H9 (cell line): ENCODE data around the gene RELA. TPM values are rescaled to one million over a fixed set of nuclear protein-coding genes. Genes with fewer than 3 reads are reported as not detected.
"Not testable (repeated sequence)": the region's sequence is repeated elsewhere in the genome, so short reads cannot be mapped to it uniquely, and the experiment has no call there.

Experiments used
- DNase-seq: peaks from one replicate; pipeline ENCODE4 v3.0.0-alpha.2; 2017
- H2AFZ ChIP-seq: one replicate; pipeline ENCODE4 v1.6.1; 2013; ENCODE audit warnings: mild to moderate bottlenecking, low read length, control low read depth, moderate library complexity
- H2AK5ac ChIP-seq: 2 replicates; pipeline ENCODE4 v1.6.1; 2013; ENCODE audit warnings: low read length, control low read depth, mixed read lengths; ENCODE audit not compliant: insufficient read length
- H2BK120ac ChIP-seq: one replicate; pipeline ENCODE4 v1.6.1; 2013; ENCODE audit warnings: low read depth, mild to moderate bottlenecking, low read length, control low read depth, inconsistent platforms; ENCODE audit not compliant: poor library complexity, severe bottlenecking
- H2BK12ac ChIP-seq: 2 replicates; pipeline ENCODE4 v1.6.1; 2013; ENCODE audit warnings: low read length, control low read depth, mixed read lengths, low read depth; ENCODE audit not compliant: insufficient read length
- H2BK15ac ChIP-seq: 2 replicates; pipeline ENCODE4 v1.6.1; 2013; ENCODE audit warnings: low read depth, low read length, control low read depth
- H2BK20ac ChIP-seq: one replicate; pipeline ENCODE4 v1.6.1; 2013; ENCODE audit warnings: low read depth, mild to moderate bottlenecking, low read length, control low read depth, inconsistent platforms; ENCODE audit not compliant: poor library complexity, severe bottlenecking
- H2BK5ac ChIP-seq: 2 replicates; pipeline ENCODE4 v1.6.1; 2013; ENCODE audit warnings: low read length, control low read depth, mixed read lengths; ENCODE audit not compliant: insufficient read length
- H3K14ac ChIP-seq: 2 replicates; pipeline ENCODE4 v1.6.1; 2013; ENCODE audit warnings: low read length, control low read depth; ENCODE audit not compliant: insufficient read depth
- H3K18ac ChIP-seq: 2 replicates; pipeline ENCODE4 v1.6.1; 2013; ENCODE audit warnings: low read depth, mild to moderate bottlenecking, mixed read lengths, low read length, control low read depth; ENCODE audit not compliant: insufficient read length
- H3K23ac ChIP-seq: 2 replicates; pipeline ENCODE4 v1.6.1; 2013; ENCODE audit warnings: low read length, control low read depth, mixed read lengths, low read depth; ENCODE audit not compliant: insufficient read length
- H3K23me2 ChIP-seq: 2 replicates; pipeline ENCODE4 v1.6.1; 2013; ENCODE audit warnings: low read depth, mild to moderate bottlenecking, mixed read lengths, low read length, control low read depth; ENCODE audit not compliant: insufficient read length, poor library complexity, severe bottlenecking
- H3K27ac ChIP-seq: 2 replicates; pipeline ENCODE4 v1.5.1; 2013; ENCODE audit warnings: low read length, control low read depth, mixed read lengths, low read depth; ENCODE audit not compliant: insufficient read length
- H3K27me3 ChIP-seq: 2 replicates; pipeline ENCODE4 v1.6.1; 2013; ENCODE audit warnings: low read length, control low read depth, inconsistent platforms; ENCODE audit not compliant: insufficient read depth
- H3K4ac ChIP-seq: 2 replicates; pipeline ENCODE4 v1.6.1; 2013; ENCODE audit warnings: low read depth, mild to moderate bottlenecking, control low read depth, inconsistent platforms, low read length, moderate library complexity
- H3K4me1 ChIP-seq: 2 replicates; pipeline ENCODE4 v1.6.1; 2013; ENCODE audit warnings: low read length, control low read depth, inconsistent platforms; ENCODE audit not compliant: insufficient read depth
- H3K4me2 ChIP-seq: 2 replicates; pipeline ENCODE4 v1.6.1; 2013; ENCODE audit warnings: low read length, control low read depth, mixed read lengths; ENCODE audit not compliant: insufficient read length, insufficient read depth
- H3K56ac ChIP-seq: 2 replicates; pipeline ENCODE4 v1.6.1; 2013; ENCODE audit warnings: low read depth, mild to moderate bottlenecking, mixed read lengths, low read length, control low read depth; ENCODE audit not compliant: insufficient read length
- H3K79me1 ChIP-seq: 2 replicates; pipeline ENCODE4 v1.6.1; 2013; ENCODE audit warnings: low read depth, mild to moderate bottlenecking, moderate library complexity, low read length, control low read depth, inconsistent platforms; ENCODE audit not compliant: insufficient read depth, poor library complexity, severe bottlenecking
- H3K79me2 ChIP-seq: 2 replicates; pipeline ENCODE4 v1.6.1; 2013; ENCODE audit warnings: low read length, control low read depth, inconsistent platforms; ENCODE audit not compliant: insufficient read depth
- H3K9ac ChIP-seq: 2 replicates; pipeline ENCODE4 v1.6.1; 2013; ENCODE audit warnings: low read length, control low read depth, mixed read lengths; ENCODE audit not compliant: insufficient read length; ENCODE audit errors: extremely low read depth
- H3K9me3 ChIP-seq: one replicate; pipeline ENCODE4 v1.6.1; 2013; ENCODE audit warnings: low read depth, low read length, inconsistent platforms; ENCODE audit not compliant: control insufficient read depth
- H3T11ph ChIP-seq: one replicate; pipeline ENCODE4 v1.6.1; 2013; ENCODE audit warnings: mild to moderate bottlenecking, low read length, control low read depth, inconsistent platforms
- H4K20me1 ChIP-seq: one replicate; pipeline ENCODE4 v1.6.1; 2013; ENCODE audit not compliant: control insufficient read depth, insufficient read length, insufficient read depth
- H4K5ac ChIP-seq: 2 replicates; pipeline ENCODE4 v1.6.1; 2013; ENCODE audit warnings: low read depth, mild to moderate bottlenecking, mixed read lengths, low read length, control low read depth; ENCODE audit not compliant: insufficient read length
- H4K8ac ChIP-seq: replicated peaks from 2 replicates; pipeline ENCODE4 v1.6.1; 2013; ENCODE audit warnings: low read length, control low read depth, mixed read lengths, low read depth; ENCODE audit not compliant: insufficient read length
- H4K91ac ChIP-seq: 2 replicates; pipeline ENCODE4 v1.6.1; 2013; ENCODE audit warnings: low read depth, mild to moderate bottlenecking, moderate library complexity, mixed read lengths, low read length, control low read depth; ENCODE audit not compliant: insufficient read length
- H3K27ac Mint-ChIP-seq, 3 experiments: 2 replicates in 2 of 3; 3 replicates in 1 of 3; pipeline ENCODE4 v1.8.0; 2020 to 2021; ENCODE audit warnings: mixed read lengths in 3 of 3, mild to moderate bottlenecking in 1 of 3, moderate library complexity in 1 of 3
- H3K27me3 Mint-ChIP-seq: 2 replicates; pipeline ENCODE4 v1.8.0; 2021; ENCODE audit warnings: low read depth, mild to moderate bottlenecking, moderate library complexity, mixed read lengths
- H3K36me3 Mint-ChIP-seq, 3 experiments: 2 replicates in 2 of 3; 3 replicates in 1 of 3; pipeline ENCODE4 v1.8.0; 2020 to 2021; ENCODE audit warnings: low read depth in 3 of 3, mixed read lengths in 3 of 3; ENCODE audit not compliant: insufficient read depth in 1 of 3
- H3K4me1 Mint-ChIP-seq, 2 experiments: 2 replicates each; pipeline ENCODE4 v1.8.0; 2020; ENCODE audit warnings: mixed read lengths in 2 of 2
- H3K4me3 Mint-ChIP-seq, 2 experiments: 2 replicates in 1 of 2; 3 replicates in 1 of 2; pipeline ENCODE4 v1.8.0; 2020 to 2021; ENCODE audit warnings: mild to moderate bottlenecking in 2 of 2, mixed read lengths in 2 of 2, moderate library complexity in 1 of 2
- H3K9me3 Mint-ChIP-seq, 2 experiments: 2 replicates in 1 of 2; 3 replicates in 1 of 2; pipeline ENCODE4 v1.8.0; 2020; ENCODE audit warnings: mild to moderate bottlenecking in 2 of 2, mixed read lengths in 2 of 2, moderate library complexity in 1 of 2
- CTCF ChIP-seq: fragments of 200-600 bp; sonication (generic); conservative IDR thresholded peaks from 3 replicates; pipeline ENCODE4 v1.8.0; 2021; ENCODE audit warnings: antibody characterized with exemption, mild to moderate bottlenecking
- WGBS: extraction: QIAGEN DNeasy Blood & Tissue Kit; methylation state at CpG from one replicate; pipeline ENCODE4 v1.1.7; 2013; ENCODE audit warnings: missing lambda C conversion rate, low lambda C conversion rate, mixed read lengths; ENCODE audit not compliant: insufficient read length; ENCODE audit errors: extremely low coverage; 5-methylcytosine and 5-hydroxymethylcytosine counted together
- total RNA-seq: library from RNA; stranded (reverse); gene quantifications from 2 replicates; pipeline ENCODE4 v1.2.1, GENCODE V29; 2021

The RELA gene
- total RNA-seq, 1 experiment from 2014 or later: 48.8 TPM

DNA sequence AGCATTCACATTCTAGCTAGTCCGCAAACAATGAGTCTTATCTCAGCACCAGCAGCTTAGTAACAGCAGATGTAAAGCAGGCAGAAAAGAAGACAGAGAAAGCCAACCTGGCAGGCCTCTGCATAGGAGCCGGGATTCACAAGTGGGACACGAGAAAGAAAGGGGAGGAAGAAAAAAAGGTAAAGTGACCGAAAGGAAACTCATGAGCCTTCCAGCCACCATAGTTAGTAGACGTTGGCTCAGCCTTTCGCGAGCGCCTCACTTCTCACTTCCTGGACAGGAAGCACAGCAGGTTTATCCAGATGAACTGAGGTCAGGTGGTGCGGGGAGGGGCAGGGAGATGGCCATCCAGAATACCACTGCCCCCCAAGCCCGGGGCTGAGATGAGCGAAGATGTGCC lies 29.7 kb upstream of the RELA start:
- Histone ChIP-seq H3K4me1 (no peaks in the 10 kb centered on the region), H3K4ac (no peak overlapping the region), H2BK12ac (no peak overlapping the region), H3K4me2 (no peak overlapping the region), H3K9ac (no peak overlapping the region), H3K27me3 (no peaks in the 10 kb centered on the region), H2BK20ac (no peak overlapping the region), H4K20me1 (no peaks in the 10 kb centered on the region), H4K91ac (no peak overlapping the region), H2BK15ac (no peak overlapping the region), H3K27ac (no peak overlapping the region), H3K14ac (no peak overlapping the region), H3K56ac (no peak overlapping the region), H2AFZ (no peak overlapping the region), H2AK5ac (no peak overlapping the region), H2BK120ac (no peak overlapping the region), H3K9me3 (no peaks in the 10 kb centered on the region), H3K79me2 (no peaks in the 10 kb centered on the region), H4K5ac (no peak overlapping the region), H3K79me1 (no peaks in the 10 kb centered on the region), H3K18ac (no peak overlapping the region), H3T11ph (no peak overlapping the region), H4K8ac (no peak overlapping the region), H2BK5ac (no peak overlapping the region), H3K23me2 (no peaks in the 10 kb centered on the region), H3K23ac (no peak overlapping the region)
- DNase-seq: no peak
- H3K4me3 Mint-ChIP-seq: no peak overlapping the region
- no CpG with 5 or more reads among the region's 11 CpGs for WGBS
- peaks cover 10 to 13% of the 10 kb centered on the region in 2 experiments for H3K4me1 Mint-ChIP-seq
- H3K9me3 Mint-ChIP-seq: no peaks in the 10 kb centered on the region
- H3K36me3 Mint-ChIP-seq: no peaks in the 10 kb centered on the region
- peaks cover 6% of the 10 kb centered on the region; the same call in 1 of the 2 replicates for H3K27me3 Mint-ChIP-seq
- TF ChIP-seq CTCF: no peak
- H3K27ac Mint-ChIP-seq: peak overlapping the region in 1 of 3 experiments; percentile 50; a peak in 2 of 7 replicates

DNA sequence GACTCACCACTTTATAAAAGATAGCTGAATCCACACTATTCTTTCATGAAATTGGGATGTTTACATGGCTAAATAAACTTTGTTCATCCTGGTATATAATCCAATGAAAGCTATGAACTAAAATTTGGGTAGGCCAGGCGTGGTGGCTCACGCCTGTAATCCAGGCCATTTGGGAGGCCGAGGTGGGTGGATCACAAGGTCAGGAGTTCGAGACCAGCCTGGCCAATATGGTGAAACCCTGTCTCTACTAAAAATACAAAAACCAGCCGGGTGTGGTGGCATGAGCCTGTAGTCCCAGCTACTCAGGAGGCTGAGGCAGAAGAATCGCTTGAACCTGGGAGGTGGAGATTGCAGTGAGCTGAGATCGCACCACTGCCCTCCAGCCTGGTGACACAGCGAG lies 29.1 kb upstream of the RELA start:
- H4K5ac ChIP-seq, H3K79me1 ChIP-seq, H3K4me3 Mint-ChIP-seq, H3K18ac ChIP-seq, H2BK12ac ChIP-seq, H2BK20ac ChIP-seq, H4K20me1 ChIP-seq, H2BK120ac ChIP-seq, H3K4me2 ChIP-seq, H3K9ac ChIP-seq, H3K79me2 ChIP-seq, H3K14ac ChIP-seq, H3K27me3 Mint-ChIP-seq, H2BK15ac ChIP-seq, DNase-seq, H3K4ac ChIP-seq, H2BK5ac ChIP-seq, H4K91ac ChIP-seq, H2AK5ac ChIP-seq, H3K56ac ChIP-seq, H3K27me3 ChIP-seq, H4K8ac ChIP-seq, H3K23me2 ChIP-seq, H3K9me3 Mint-ChIP-seq, H3T11ph ChIP-seq, H3K27ac Mint-ChIP-seq, H3K36me3 Mint-ChIP-seq, H3K27ac ChIP-seq, H3K23ac ChIP-seq, H2AFZ ChIP-seq, H3K4me1 ChIP-seq, H3K9me3 ChIP-seq: not testable (repeated sequence)
- WGBS: no CpG with 5 or more reads among the region's 8 CpGs
- peaks cover 10 to 13% of the 10 kb centered on the region in 2 experiments for H3K4me1 Mint-ChIP-seq
